SK-N-SH (cell line): Measurements from ENCODE around the gene VDAC2.

Experiments used
- ELF1 ChIP-seq: IDR thresholded peaks from 2 replicates; pipeline ENCODE4 v1.4.0; 2012
- EP300 ChIP-seq, 2 experiments: IDR thresholded peaks; 2 replicates each; pipeline versions ENCODE4 v1.4.0 to v1.6.1; 2012; ENCODE audit warnings: borderline replicate concordance in 1 of 2, low read depth in 1 of 2, low read length in 1 of 2
- NRF1 ChIP-seq: IDR thresholded peaks from 2 replicates; pipeline ENCODE4 v1.6.1; 2012; ENCODE audit warnings: low read depth, mild to moderate bottlenecking, low read length
- RAD21 ChIP-seq: IDR thresholded peaks from 2 replicates; pipeline ENCODE4 v1.6.1; 2012; ENCODE audit warnings: mild to moderate bottlenecking, low read length
- SMC3 ChIP-seq: IDR thresholded peaks from 2 replicates; pipeline ENCODE4 v1.6.1; 2012; ENCODE audit warnings: low read depth, low read length, improper control_type of control experiment
- TCF12 ChIP-seq: IDR thresholded peaks from 2 replicates; pipeline ENCODE4 v1.4.0; 2012
- TF ChIP-seq, protein P1 (sequence below): fragments of 200-600 bp; sonication (generic); IDR thresholded peaks from 2 replicates; pipeline ENCODE4 v1.6.1; 2017; ENCODE audit warnings: antibody characterized with exemption, mild to moderate bottlenecking, moderate library complexity
- TF ChIP-seq, protein P2 (sequence below): fragments of 150-350 bp; IDR thresholded peaks from 2 replicates; pipeline ENCODE4 v1.6.1; 2017; ENCODE audit warnings: antibody characterized with exemption, low read length, low read depth, borderline replicate concordance

DNA sequence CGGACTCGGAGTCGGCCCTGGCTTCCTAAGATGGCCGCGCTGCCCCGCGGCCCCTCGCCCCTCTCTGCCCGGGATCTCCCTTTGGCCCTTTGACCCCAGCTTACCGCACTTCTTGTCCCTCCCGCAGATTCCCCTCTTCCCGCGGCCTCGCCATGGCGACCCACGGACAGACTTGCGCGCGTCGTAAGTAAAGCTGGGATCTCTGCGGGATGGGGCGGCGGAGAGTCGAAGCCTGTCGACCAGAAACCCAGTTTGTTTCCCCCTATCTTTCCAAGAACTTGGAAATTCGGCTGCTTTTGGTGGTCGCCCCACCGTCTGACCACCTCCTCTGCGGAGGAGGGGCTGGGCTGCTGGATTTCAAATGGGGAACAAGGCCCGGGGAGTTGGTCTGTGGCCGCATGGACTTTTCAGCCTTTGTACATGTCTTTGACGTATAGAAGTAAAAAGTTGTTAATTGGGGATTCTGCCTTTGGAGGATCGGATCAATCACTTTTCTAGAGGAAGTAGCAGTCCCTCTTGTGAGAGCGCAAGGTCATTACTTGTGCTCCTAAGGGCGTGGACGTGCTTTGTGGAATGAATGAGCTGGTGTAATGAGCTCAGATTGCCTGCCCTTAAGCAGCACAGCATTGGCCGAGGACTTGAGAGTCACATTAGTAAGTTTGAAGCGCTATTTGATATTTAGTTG lies 553 bp downstream of the VDAC2 start:
- TF ChIP-seq EP300 (IDR thresholded peaks at IDR 0.05; ENCODE audit: borderline replicate concordance in 1 of 2, low read depth in 1 of 2, low read length in 1 of 2) (no peak), TCF12 (no peak), NRF1 (no peak), SMC3 (no peak), ELF1 (no peak), RAD21 (no peak)
- TF ChIP-seq, protein P1, sequence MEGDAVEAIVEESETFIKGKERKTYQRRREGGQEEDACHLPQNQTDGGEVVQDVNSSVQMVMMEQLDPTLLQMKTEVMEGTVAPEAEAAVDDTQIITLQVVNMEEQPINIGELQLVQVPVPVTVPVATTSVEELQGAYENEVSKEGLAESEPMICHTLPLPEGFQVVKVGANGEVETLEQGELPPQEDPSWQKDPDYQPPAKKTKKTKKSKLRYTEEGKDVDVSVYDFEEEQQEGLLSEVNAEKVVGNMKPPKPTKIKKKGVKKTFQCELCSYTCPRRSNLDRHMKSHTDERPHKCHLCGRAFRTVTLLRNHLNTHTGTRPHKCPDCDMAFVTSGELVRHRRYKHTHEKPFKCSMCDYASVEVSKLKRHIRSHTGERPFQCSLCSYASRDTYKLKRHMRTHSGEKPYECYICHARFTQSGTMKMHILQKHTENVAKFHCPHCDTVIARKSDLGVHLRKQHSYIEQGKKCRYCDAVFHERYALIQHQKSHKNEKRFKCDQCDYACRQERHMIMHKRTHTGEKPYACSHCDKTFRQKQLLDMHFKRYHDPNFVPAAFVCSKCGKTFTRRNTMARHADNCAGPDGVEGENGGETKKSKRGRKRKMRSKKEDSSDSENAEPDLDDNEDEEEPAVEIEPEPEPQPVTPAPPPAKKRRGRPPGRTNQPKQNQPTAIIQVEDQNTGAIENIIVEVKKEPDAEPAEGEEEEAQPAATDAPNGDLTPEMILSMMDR: no peak
- TF ChIP-seq, protein P2, sequence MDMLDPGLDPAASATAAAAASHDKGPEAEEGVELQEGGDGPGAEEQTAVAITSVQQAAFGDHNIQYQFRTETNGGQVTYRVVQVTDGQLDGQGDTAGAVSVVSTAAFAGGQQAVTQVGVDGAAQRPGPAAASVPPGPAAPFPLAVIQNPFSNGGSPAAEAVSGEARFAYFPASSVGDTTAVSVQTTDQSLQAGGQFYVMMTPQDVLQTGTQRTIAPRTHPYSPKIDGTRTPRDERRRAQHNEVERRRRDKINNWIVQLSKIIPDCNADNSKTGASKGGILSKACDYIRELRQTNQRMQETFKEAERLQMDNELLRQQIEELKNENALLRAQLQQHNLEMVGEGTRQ: no peak
